ENCODE results near the gene TSPOAP1. TPM values are rescaled to one million over a fixed set of nuclear protein-coding genes. Genes with fewer than 3 reads are reported as not detected.

The TSPOAP1 gene
- total RNA-seq, 2 donors from 2014 or later: 22.6 to 26.3 TPM

GRCh38 chr17:58301504-58302150, 27.0 kb downstream of the TSPOAP1 start:
- H3K4me1 ChIP-seq (ENCODE audit: control insufficient read depth in 1 of 2, low read depth in 2 of 2): no peaks in the 10 kb centered on the region
- no peaks in the 10 kb centered on the region for H3K36me3 ChIP-seq
- no peak for TF ChIP-seq CTCF (IDR thresholded peaks at IDR 0.05)
- no peak overlapping the region for H3K4me3 ChIP-seq
- no peak for DNase-seq (ENCODE audit: low spot score)
- ATAC-seq (ENCODE audit: insufficient number of reproducible peaks, low FRiP score, low read depth): no peak
- H3K27me3 ChIP-seq (replicated peaks; ENCODE audit: insufficient read depth): no peaks in the 10 kb centered on the region
- H3K9me3 ChIP-seq: no peaks in the 10 kb centered on the region
- H3K27ac ChIP-seq: no peak overlapping the region

GRCh38 chr17:58300336-58300735, 28.3 kb downstream of the TSPOAP1 start:
- no peaks in the 10 kb centered on the region for H3K27me3 ChIP-seq (replicated peaks; ENCODE audit: insufficient read depth)
- no peak for TF ChIP-seq CTCF (IDR thresholded peaks at IDR 0.05)
- no peaks in the 10 kb centered on the region for H3K9me3 ChIP-seq
- H3K36me3 ChIP-seq: no peaks in the 10 kb centered on the region
- H3K4me1 ChIP-seq (ENCODE audit: control insufficient read depth in 1 of 2, low read depth in 2 of 2): no peaks in the 10 kb centered on the region
- H3K27ac ChIP-seq: no peak overlapping the region
- DNase-seq (ENCODE audit: low spot score): no peak
- H3K4me3 ChIP-seq: no peak overlapping the region
- no peak for ATAC-seq (ENCODE audit: insufficient number of reproducible peaks, low FRiP score, low read depth)

GRCh38 chr17:58294034-58294433, 34.6 kb downstream of the TSPOAP1 start:
- H3K9me3 ChIP-seq: no peaks in the 10 kb centered on the region
- TF ChIP-seq CTCF (IDR thresholded peaks at IDR 0.05): no peak
- H3K4me1 ChIP-seq (ENCODE audit: control insufficient read depth in 1 of 2, low read depth in 2 of 2): no peaks in the 10 kb centered on the region
- H3K36me3 ChIP-seq: no peaks in the 10 kb centered on the region
- H3K27me3 ChIP-seq (replicated peaks; ENCODE audit: insufficient read depth): no peaks in the 10 kb centered on the region
- H3K4me3 ChIP-seq: no peak overlapping the region
- ATAC-seq (ENCODE audit: insufficient number of reproducible peaks, low FRiP score, low read depth) (no peak), DNase-seq (ENCODE audit: low spot score) (no peak)
- no peak overlapping the region for H3K27ac ChIP-seq

- ATAC-seq (ENCODE audit: insufficient number of reproducible peaks, low FRiP score, low read depth) (no peak), DNase-seq (ENCODE audit: low spot score) (no peak)
- Histone ChIP-seq H3K27ac (no peak overlapping the region), H3K27me3 (replicated peaks; ENCODE audit: insufficient read depth) (no peaks in the 10 kb centered on the region), H3K4me3 (no peak overlapping the region), H3K4me1 (ENCODE audit: control insufficient read depth in 1 of 2, low read depth in 2 of 2) (no peaks in the 10 kb centered on the region), H3K36me3 (no peaks in the 10 kb centered on the region), H3K9me3 (no peaks in the 10 kb centered on the region)
- TF ChIP-seq CTCF (IDR thresholded peaks at IDR 0.05): no peak
These were observed 37.3 kb downstream of the TSPOAP1 start for GRCh38 chr17:58291246-58291645.

- ATAC-seq (ENCODE audit: insufficient number of reproducible peaks, low FRiP score, low read depth): no peak
- H3K9me3 ChIP-seq: no peaks in the 10 kb centered on the region
- no peak overlapping the region for H3K27ac ChIP-seq
- no peaks in the 10 kb centered on the region for H3K36me3 ChIP-seq
- no peak for DNase-seq (ENCODE audit: low spot score)
- H3K4me3 ChIP-seq: no peak overlapping the region
- no peaks in the 10 kb centered on the region for H3K4me1 ChIP-seq (ENCODE audit: control insufficient read depth in 1 of 2, low read depth in 2 of 2)
- H3K27me3 ChIP-seq (replicated peaks; ENCODE audit: insufficient read depth): no peaks in the 10 kb centered on the region
- TF ChIP-seq CTCF (IDR thresholded peaks at IDR 0.05): no peak
These were observed 38.7 kb downstream of the TSPOAP1 start for GRCh38 chr17:58289869-58290268.
